HG02852 (cell line): ENCODE results near the gene SIPA1L3.
"Not testable (repeated sequence)": the region's sequence is repeated elsewhere in the genome, so short reads cannot be mapped to it uniquely, and the experiment has no call there.

Experiments used
- ATAC-seq: cut with Tn5 transposase; IDR thresholded peaks from one replicate; pipeline ENCODE4 v1.9.1; 2021; ENCODE audit warnings: mild to moderate bottlenecking, moderate library complexity; ENCODE audit not compliant: unreplicated experiment

The SIPA1L3 gene

GRCh38 chr19:38017401-38018151 lies 110.6 kb downstream of the SIPA1L3 start:
- ATAC-seq, result no peak

- no peak for ATAC-seq
These were observed 111.8 kb downstream of the SIPA1L3 start for GRCh38 chr19:38018694-38019395.

- no peak for ATAC-seq
These were observed 112.4 kb downstream of the SIPA1L3 start for GRCh38 chr19:38019396-38019724.

GRCh38 chr19:38020311-38020710 lies 113.3 kb downstream of the SIPA1L3 start:
- ATAC-seq, result no peak

- ATAC-seq, result no peak
These were observed 114.3 kb downstream of the SIPA1L3 start for GRCh38 chr19:38021352-38021751.

- ATAC-seq, result no peak
These were observed 116.0 kb downstream of the SIPA1L3 start for GRCh38 chr19:38022791-38023670.

- no peak for ATAC-seq
These were observed 116.9 kb downstream of the SIPA1L3 start for GRCh38 chr19:38023671-38024541.

- ATAC-seq, result no peak
These were observed 118.2 kb downstream of the SIPA1L3 start for GRCh38 chr19:38024992-38025908.

GRCh38 chr19:38025909-38026307 lies 118.9 kb downstream of the SIPA1L3 start:
- no peak for ATAC-seq

- no peak for ATAC-seq
These were observed 122.0 kb downstream of the SIPA1L3 start for GRCh38 chr19:38028913-38029510.

- ATAC-seq, result not testable (repeated sequence)
These were observed 123.0 kb downstream of the SIPA1L3 start for GRCh38 chr19:38030001-38030400.

- no peak for ATAC-seq
These were observed 123.8 kb downstream of the SIPA1L3 start for GRCh38 chr19:38030686-38031422.

- ATAC-seq, result no peak
These were observed 124.4 kb downstream of the SIPA1L3 start for GRCh38 chr19:38031423-38031770.

GRCh38 chr19:38032151-38032550 lies 125.1 kb downstream of the SIPA1L3 start:
- ATAC-seq, result no peak

- ATAC-seq, result no peak
These were observed 125.9 kb downstream of the SIPA1L3 start for GRCh38 chr19:38032951-38033350.

- ATAC-seq, result peak; percentile 71
These were observed 126.9 kb downstream of the SIPA1L3 start for GRCh38 chr19:38033658-38034491.

GRCh38 chr19:38034492-38034860 lies 127.5 kb downstream of the SIPA1L3 start:
- no peak for ATAC-seq
